Activated T-helper 2 cell treated with anti-CD3 and anti-CD28 coated beads, Interferon-gamma antibody, Interleukin-2, Interleukin-4, amounts not matched to agents 10 μg/mL and 5 μg/mL and 100 μg/mL, durations not matched to agents 14 hours and 24 hours and 36 hours (primary cell): ENCODE results near the gene ICA1. TPM values are rescaled to one million over a fixed set of nuclear protein-coding genes. Genes with fewer than 3 reads are reported as not detected.
"Not testable (repeated sequence)": the region's sequence is repeated elsewhere in the genome, so short reads cannot be mapped to it uniquely, and the experiment has no call there.

Experiments
- DNase-seq: peaks from one replicate; pipeline ENCODE4 v3.0.0; 2021; ENCODE audit warnings: low spot score
- H3K27ac Mint-ChIP-seq: one replicate; pipeline ENCODE4 v1.8.0; 2021; ENCODE audit warnings: mixed read lengths
- H3K27me3 Mint-ChIP-seq: one replicate; pipeline ENCODE4 v1.8.0; 2021; ENCODE audit warnings: low read depth, mixed read lengths
- H3K36me3 Mint-ChIP-seq: one replicate; pipeline ENCODE4 v1.8.0; 2021; ENCODE audit warnings: low read depth, mixed read lengths
- H3K4me1 Mint-ChIP-seq: one replicate; pipeline ENCODE4 v1.8.0; 2021; ENCODE audit warnings: low read depth, mixed read lengths
- H3K4me3 Mint-ChIP-seq: one replicate; pipeline ENCODE4 v1.8.0; 2021; ENCODE audit warnings: low read depth, mild to moderate bottlenecking, moderate library complexity, mixed read lengths
- H3K9me3 Mint-ChIP-seq: one replicate; pipeline ENCODE4 v1.8.0; 2021; ENCODE audit warnings: mixed read lengths
- intact Hi-C: fragments of 100-400 bp; cut with micrococcal nuclease; formaldehyde crosslinking; loops from one replicate; pipeline ENCODE4 v1.15.1; 2023
- total RNA-seq: library from RNA; stranded (reverse); gene quantifications from 2 replicates; pipeline ENCODE4 v1.2.3, GENCODE V29; 2022

The ICA1 gene
- total RNA-seq, 1 donor from 2014 or later, result 4.8 TPM

DNA sequence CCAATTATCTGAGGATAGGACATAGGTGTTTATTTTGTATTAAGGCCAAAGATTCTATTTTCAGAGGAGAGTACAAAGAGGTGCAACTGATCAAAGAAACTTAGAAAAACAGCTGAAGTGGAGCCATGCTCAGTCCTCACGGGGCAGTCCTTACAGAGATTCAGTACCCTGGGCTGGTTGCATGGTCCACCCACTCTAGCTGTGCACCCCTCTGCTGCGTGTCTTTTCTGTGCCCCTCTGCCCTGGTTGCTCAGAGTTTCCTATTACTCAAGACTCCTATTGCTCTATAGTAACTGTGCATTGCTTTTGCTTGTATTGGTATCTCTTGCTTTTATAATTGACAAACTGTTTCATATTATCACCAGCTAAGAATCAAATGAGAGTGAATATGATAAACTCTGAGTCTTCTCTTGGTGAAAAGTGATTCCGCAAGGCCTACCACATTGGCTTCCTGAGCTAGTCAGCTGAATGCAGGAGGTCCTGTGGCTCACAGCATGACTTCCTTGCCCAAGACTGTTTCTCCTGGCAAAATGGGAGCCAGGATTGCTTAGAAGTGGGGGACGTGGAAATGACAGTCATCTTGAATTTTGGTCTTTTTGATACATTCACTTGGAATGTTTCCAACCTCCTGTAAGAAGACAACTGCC lies 156.4 kb downstream of the ICA1 start:
- Mint-ChIP-seq H3K9me3 (peaks cover 10% of the 10 kb centered on the region), H3K27ac (no peak overlapping the region), H3K27me3 (no peaks in the 10 kb centered on the region), H3K36me3 (peaks cover 13% of the 10 kb centered on the region), H3K4me1 (peaks cover 14% of the 10 kb centered on the region), H3K4me3 (no peak overlapping the region)
- intact Hi-C loops, result no loop called here
- DNase-seq, result no peak

DNA sequence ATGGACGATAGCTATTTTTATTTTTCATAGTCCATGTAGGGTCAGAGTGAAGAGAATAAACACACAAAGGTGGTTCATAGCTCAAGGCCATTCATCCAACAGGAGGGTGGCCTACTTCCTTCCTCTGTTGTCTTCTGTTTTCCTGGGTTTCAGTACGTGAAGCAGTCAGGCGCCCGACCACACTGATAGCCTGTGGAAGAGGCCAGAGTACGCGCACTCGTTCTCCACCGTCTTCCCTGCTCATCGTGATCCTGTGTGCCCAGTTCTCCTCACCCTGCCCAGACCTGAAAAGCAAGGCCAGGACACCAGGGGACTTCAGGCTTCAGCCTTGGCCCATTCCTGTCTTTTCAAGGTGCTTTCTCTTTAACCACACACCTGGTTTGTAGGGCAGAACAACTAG lies 158.7 kb downstream of the ICA1 start:
- no peak for DNase-seq
- Mint-ChIP-seq H3K36me3 (peaks cover 24% of the 10 kb centered on the region), H3K27me3 (no peaks in the 10 kb centered on the region), H3K4me3 (no peak overlapping the region), H3K27ac (no peak overlapping the region), H3K4me1 (peaks cover 13% of the 10 kb centered on the region), H3K9me3 (peaks cover 24% of the 10 kb centered on the region)
- intact Hi-C loops, result no loop called here

DNA sequence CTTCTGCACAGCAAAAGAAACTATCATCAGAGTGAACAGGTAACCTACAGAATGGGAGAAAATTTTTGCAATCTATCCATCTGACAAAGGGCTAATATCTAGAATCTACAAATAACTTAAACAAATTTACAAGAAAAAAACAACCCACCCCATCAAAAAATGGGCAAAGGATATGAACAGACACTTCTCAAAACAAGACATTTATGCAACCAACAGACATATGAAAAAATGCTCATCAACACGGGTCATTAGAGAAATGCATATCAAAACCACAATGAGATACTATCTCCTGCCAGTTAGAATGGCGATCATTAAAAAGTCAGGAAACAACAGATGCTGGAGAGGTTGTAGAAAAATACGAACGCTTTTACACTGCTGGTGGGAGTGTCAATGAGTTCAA lies 160.7 kb downstream of the ICA1 start:
- H3K27ac Mint-ChIP-seq, DNase-seq, H3K4me3 Mint-ChIP-seq, intact Hi-C loops, H3K27me3 Mint-ChIP-seq: not testable (repeated sequence)
- peaks cover 33% of the 10 kb centered on the region for H3K36me3 Mint-ChIP-seq
- peaks cover 30% of the 10 kb centered on the region for H3K9me3 Mint-ChIP-seq
- peaks cover 13% of the 10 kb centered on the region for H3K4me1 Mint-ChIP-seq

DNA sequence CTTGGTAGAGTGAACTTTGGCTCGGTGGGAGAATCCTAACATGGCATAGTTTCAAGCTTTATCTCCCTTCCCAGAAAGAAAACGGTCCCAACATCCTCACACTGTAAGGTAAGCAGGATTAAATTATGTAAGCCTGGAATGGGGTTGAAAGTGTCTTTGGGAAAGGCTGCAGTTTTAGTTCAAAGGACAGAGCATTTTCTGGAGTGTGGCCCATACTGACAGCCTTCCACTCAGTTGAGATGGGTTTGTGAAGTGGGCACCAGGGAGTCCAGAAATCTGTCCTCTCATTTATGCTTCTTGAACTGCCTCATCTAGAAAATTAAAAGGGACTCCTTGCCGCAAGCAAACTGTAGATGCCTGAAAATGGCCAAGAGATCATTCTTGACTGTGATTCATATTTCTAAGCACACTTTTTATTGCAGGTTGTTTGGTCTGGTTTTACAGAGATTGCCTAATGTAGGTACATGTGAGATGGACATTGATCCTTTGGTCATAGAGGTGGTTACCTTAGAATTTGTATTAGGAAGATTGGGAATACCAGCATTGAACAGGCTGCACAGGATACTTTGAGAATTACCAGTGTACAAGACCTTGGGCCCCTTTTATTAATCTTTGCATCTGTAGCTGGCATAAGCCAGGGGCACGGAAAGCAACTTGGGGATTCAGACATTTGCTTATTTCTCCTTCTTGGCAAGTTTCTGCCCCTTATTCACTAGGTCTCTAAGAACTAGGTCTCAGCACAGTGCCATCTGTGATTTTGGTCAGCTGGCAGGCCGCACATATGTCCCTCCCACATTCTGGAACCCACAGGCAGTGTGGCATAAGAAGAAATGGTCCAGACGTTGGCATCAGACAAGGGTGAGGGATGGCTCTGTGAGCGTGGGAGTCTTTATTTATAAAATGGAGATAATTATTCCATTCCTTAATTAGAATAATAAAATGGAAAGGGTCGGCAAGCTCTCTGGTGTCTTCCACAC lies 167.5 kb downstream of the ICA1 start:
- DNase-seq, result no peak
- intact Hi-C loops, result no loop called here
- Mint-ChIP-seq H3K36me3 (peaks cover 52% of the 10 kb centered on the region), H3K9me3 (peaks cover 19% of the 10 kb centered on the region), H3K27ac (no peak overlapping the region), H3K4me1 (peaks cover 4% of the 10 kb centered on the region), H3K4me3 (no peak overlapping the region), H3K27me3 (no peaks in the 10 kb centered on the region)

DNA sequence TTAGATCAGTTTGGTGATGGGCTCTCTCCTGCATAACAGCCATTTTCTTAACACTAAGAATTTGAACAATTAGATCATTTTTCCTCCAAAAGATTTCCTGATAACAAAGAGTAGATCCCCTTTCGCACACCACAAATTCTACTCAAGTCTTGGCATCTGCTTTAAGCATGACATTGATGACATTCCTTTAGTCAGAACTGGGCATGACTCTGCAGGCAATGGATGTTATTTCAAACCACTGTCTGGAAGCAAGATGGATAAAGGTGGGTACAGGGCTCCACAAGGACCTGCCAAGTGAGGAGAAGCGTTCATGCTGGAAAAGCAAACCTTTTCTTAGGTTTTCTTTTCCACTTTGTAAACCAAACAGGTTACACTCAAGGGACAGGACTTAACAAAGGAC lies 169.8 kb downstream of the ICA1 start:
- intact Hi-C loops, result no loop called here
- Mint-ChIP-seq H3K4me1 (peaks cover 6% of the 10 kb centered on the region), H3K4me3 (no peak overlapping the region), H3K27me3 (no peaks in the 10 kb centered on the region), H3K27ac (no peak overlapping the region), H3K9me3 (peaks cover 4% of the 10 kb centered on the region), H3K36me3 (peaks cover 46% of the 10 kb centered on the region)
- no peak for DNase-seq

DNA sequence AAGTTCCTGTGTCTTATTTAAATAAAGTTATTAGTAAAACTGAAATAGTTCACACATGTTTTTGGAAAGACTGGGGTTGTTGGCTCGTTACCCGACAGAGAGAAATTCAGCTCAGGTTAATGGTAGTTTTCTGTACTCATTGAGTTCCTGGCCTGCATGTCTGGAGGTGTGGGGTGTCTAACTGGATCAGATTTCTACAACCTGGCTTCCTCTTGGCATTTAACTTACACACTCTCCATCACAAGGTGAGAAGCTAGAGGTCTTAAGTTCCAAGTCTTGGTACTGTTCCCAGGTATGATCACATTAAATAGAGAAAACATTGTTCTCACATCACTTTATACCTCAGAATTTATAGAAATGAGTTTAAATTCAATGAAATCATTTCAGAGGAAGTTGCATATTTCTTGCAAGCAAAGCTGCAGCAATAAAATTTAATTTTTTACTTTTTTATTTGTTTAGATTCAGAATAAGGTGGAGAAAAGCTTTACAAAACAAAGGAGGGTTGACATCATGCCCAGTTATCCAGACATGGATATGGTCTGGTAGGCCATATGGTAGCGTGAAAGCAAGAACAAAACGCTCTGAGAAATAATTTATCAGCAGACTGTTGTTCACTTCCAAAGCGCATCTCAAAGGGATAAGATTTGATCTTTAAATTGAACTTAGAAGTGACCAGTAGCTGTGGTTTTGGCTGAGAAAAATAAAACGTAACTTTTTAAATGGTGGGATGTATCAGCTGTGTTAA lies 172.8 kb downstream of the ICA1 start:
- Mint-ChIP-seq H3K36me3 (peaks cover 64% of the 10 kb centered on the region), H3K4me3 (no peak overlapping the region), H3K27ac (no peak overlapping the region), H3K9me3 (no peaks in the 10 kb centered on the region), H3K27me3 (no peaks in the 10 kb centered on the region), H3K4me1 (peaks cover 6% of the 10 kb centered on the region)
- intact Hi-C loops, result no loop called here
- no peak for DNase-seq

DNA sequence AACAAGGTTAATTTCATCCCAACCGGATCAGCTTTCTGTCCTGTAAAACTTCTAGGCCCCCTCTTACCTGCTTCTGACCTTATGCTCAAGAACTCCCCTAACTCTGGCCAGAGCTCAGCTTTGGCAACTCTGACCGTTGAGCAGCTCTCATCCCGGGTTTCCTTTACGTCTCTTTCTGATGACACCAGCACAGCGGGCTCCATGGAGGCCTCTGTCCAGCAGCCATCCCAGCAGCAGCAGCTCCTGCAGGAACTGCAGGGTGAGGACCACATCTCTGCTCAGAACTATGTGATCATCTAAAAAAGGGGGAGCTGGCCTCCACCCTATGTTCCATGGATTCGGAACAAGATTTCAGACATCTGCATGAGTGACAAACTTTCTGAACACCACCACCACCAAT lies 175.7 kb downstream of the ICA1 start:
- intact Hi-C loops, result no loop called here
- DNase-seq, result no peak
- peaks cover 7% of the 10 kb centered on the region for H3K4me1 Mint-ChIP-seq
- H3K9me3 Mint-ChIP-seq, result no peaks in the 10 kb centered on the region
- no peaks in the 10 kb centered on the region for H3K27me3 Mint-ChIP-seq
- H3K4me3 Mint-ChIP-seq, result no peak overlapping the region
- H3K27ac Mint-ChIP-seq, result no peak overlapping the region
- H3K36me3 Mint-ChIP-seq, result peaks cover 58% of the 10 kb centered on the region

DNA sequence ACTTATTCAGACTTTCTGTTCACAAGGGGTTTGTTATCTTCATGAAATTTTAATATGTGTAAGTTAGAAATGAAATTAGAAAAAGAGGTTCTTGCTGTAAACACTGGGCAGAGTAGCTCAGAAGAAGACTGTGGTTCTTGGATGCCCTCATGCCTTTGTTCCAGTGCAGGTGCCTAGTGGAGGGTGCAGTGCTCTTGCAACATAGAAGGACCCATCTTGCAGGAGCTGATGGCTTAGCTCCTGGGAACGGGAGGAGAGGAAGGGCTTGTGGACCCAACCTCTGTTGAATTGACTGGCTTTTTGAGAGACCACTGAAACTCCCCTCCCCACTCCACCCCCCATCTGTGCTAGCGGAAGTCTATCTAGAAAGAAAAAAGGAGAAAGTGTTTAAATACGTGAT lies 176.5 kb downstream of the ICA1 start:
- peaks cover 7% of the 10 kb centered on the region for H3K4me1 Mint-ChIP-seq
- H3K9me3 Mint-ChIP-seq, result no peaks in the 10 kb centered on the region
- H3K36me3 Mint-ChIP-seq, result peaks cover 59% of the 10 kb centered on the region
- no peak overlapping the region for H3K27ac Mint-ChIP-seq
- DNase-seq, result no peak
- H3K27me3 Mint-ChIP-seq, result no peaks in the 10 kb centered on the region
- intact Hi-C loops, result no loop called here
- no peak overlapping the region for H3K4me3 Mint-ChIP-seq

DNA sequence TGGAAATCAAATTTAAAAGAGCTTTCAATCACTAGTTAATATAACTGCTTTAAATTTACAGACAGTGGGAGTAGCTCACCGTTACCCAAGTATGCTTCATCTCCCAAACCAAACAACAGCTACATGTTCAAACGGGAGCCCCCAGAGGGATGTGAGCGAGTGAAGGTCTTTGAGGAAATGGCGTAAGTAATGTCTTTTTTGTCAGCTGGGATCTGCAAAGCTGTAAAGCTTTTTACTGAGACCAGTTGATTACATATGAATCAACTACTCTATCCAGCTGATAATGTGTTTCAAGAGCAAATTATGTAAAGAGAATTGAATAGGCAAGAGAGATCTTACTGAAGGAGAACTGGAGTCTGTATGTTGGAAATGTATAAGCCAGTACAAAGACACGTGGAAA lies 177.1 kb downstream of the ICA1 start:
- peaks cover 54% of the 10 kb centered on the region for H3K36me3 Mint-ChIP-seq
- no peak overlapping the region for H3K27ac Mint-ChIP-seq
- no peak for DNase-seq
- H3K9me3 Mint-ChIP-seq, result no peaks in the 10 kb centered on the region
- intact Hi-C loops, result no loop called here
- H3K4me1 Mint-ChIP-seq, result peaks cover 3% of the 10 kb centered on the region
- H3K27me3 Mint-ChIP-seq, result no peaks in the 10 kb centered on the region
- no peak overlapping the region for H3K4me3 Mint-ChIP-seq

DNA sequence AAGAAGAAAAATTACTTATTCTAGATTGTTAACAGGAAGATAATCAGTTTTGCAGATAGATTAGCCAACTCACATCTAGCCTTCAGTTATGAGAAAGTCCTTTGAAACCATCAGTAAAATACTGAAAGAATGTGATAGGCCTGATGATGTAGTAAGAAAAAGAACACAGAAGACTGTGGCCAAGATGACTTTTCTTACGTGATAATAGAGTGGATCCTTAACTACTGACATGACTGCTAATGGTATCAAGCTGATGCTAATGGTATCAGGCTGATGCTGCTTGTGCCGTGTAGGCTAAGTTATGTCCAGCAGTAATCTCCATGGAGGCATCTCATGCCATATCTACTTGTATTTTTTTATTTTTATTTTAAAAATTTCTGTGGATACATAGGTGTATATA lies 179.2 kb downstream of the ICA1 start:
- H3K4me3 Mint-ChIP-seq, result no peak overlapping the region
- peaks cover 48% of the 10 kb centered on the region for H3K36me3 Mint-ChIP-seq
- no peaks in the 10 kb centered on the region for H3K9me3 Mint-ChIP-seq
- DNase-seq, result no peak
- intact Hi-C loops, result no loop called here
- peaks cover 1% of the 10 kb centered on the region for H3K4me1 Mint-ChIP-seq
- no peaks in the 10 kb centered on the region for H3K27me3 Mint-ChIP-seq
- H3K27ac Mint-ChIP-seq, result no peak overlapping the region

DNA sequence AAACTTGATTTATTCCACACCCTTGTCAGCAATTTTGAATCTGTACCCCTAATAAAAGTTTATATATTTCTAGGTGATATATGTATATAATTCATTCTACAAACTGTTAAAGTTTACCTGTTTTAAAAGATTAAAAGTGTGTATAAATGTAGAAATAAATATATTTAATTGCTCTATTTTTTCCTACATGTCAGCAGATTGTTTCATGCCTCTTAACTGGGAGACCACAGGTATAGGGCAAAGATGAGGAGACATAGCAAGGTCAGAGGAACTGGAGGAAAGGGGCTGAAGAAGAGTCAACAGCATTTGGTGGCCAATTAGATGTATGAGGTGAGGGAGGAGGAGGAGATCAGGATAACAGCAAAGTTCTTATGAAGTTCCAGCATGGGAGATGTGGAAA lies 183.5 kb downstream of the ICA1 start:
- peaks cover 32% of the 10 kb centered on the region for H3K36me3 Mint-ChIP-seq
- peaks cover 1% of the 10 kb centered on the region for H3K4me1 Mint-ChIP-seq
- intact Hi-C loops, result no loop called here
- no peak overlapping the region for H3K27ac Mint-ChIP-seq
- no peaks in the 10 kb centered on the region for H3K9me3 Mint-ChIP-seq
- no peak for DNase-seq
- H3K27me3 Mint-ChIP-seq, result no peaks in the 10 kb centered on the region
- no peak overlapping the region for H3K4me3 Mint-ChIP-seq

DNA sequence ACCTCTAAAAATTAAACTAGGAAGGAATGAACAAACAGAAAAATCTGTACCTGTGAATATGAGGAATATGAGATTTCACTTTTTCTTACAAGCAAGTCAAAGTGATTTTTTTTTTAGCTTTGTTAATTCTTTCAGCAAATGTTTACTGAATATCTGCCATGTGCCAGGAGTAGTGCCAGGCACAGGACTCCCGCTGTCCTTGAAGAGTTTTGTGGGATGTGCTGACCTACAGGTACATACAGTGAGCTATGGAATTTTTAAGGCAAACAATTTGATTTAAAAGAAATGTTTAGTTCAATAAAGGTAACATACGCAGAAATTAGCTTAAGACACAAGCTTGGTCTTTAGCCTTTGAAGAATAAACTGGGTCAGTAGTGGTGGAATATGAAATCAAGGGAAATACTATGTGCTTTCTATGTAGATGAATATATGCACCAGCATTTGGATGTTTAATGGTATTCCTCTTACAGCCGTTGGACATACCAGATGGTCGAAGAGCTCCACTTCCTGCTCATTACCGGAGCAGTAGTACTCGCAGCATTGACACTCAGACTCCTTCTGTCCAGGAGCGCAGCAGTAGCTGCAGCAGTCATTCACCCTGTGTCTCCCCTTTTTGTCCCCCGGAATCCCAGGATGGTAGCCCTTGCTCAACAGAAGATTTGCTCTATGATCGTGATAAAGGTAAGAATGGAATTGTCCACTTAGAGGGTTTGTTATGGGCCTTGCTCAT lies 191.4 kb downstream of the ICA1 start:
- no peaks in the 10 kb centered on the region for H3K27me3 Mint-ChIP-seq
- DNase-seq, result no peak
- peaks cover 66% of the 10 kb centered on the region for H3K36me3 Mint-ChIP-seq
- peaks cover 16% of the 10 kb centered on the region for H3K4me1 Mint-ChIP-seq
- H3K27ac Mint-ChIP-seq, result no peak overlapping the region
- H3K9me3 Mint-ChIP-seq, result peaks cover 6% of the 10 kb centered on the region
- intact Hi-C loops, result no loop called here
- H3K4me3 Mint-ChIP-seq, result no peak overlapping the region
